Measurements from ENCODE around the gene POLK. TPM values are rescaled to one million over a fixed set of nuclear protein-coding genes. Genes with fewer than 3 reads are reported as not detected.

POLK gene
- total and polyA plus RNA-seq, 4 donors: 8.1 to 58.4 (median 27.2) TPM

- H3K9me3 ChIP-seq (ENCODE audit: control insufficient read depth, low read length): no peaks in the 10 kb centered on the region
- H3K4me1 ChIP-seq (ENCODE audit: control insufficient read depth in 1 of 2, insufficient read depth in 2 of 2, low read length in 2 of 2): no peaks in the 10 kb centered on the region
- H3K36me3 ChIP-seq (ENCODE audit: control insufficient read depth in 1 of 2, insufficient read depth in 2 of 2, low read length in 1 of 2): no peaks in the 10 kb centered on the region
- H3K4me3 ChIP-seq (ENCODE audit: low read length in 2 of 2): no peak overlapping the region
- no peaks in the 10 kb centered on the region for H3K27me3 ChIP-seq (ENCODE audit: control insufficient read depth in 1 of 2, insufficient read depth in 2 of 2, low read length in 1 of 2)
- intact Hi-C loops (cut with DNase I): no loop called here
- no peak for DNase-seq
- no peak overlapping the region for H3K27ac ChIP-seq (ENCODE audit: low read depth in 1 of 2, low read length in 2 of 2)
- no peak for ATAC-seq (ENCODE audit: low FRiP score)
- WGBS, 2 donors: 79 to 86% methylated on average over 2 of the region's 2 CpGs
These were observed 33.4 kb downstream of the POLK start for GRCh38 chr5:75545131-75545530.

- Histone ChIP-seq H3K4me3 (ENCODE audit: low read length in 2 of 2) (no peak overlapping the region), H3K27me3 (ENCODE audit: control insufficient read depth in 1 of 2, insufficient read depth in 2 of 2, low read length in 1 of 2) (no peaks in the 10 kb centered on the region), H3K36me3 (ENCODE audit: control insufficient read depth in 1 of 2, insufficient read depth in 2 of 2, low read length in 1 of 2) (no peaks in the 10 kb centered on the region), H3K9me3 (ENCODE audit: control insufficient read depth, low read length) (no peaks in the 10 kb centered on the region), H3K4me1 (ENCODE audit: control insufficient read depth in 1 of 2, insufficient read depth in 2 of 2, low read length in 2 of 2) (no peaks in the 10 kb centered on the region), H3K27ac (ENCODE audit: low read depth in 1 of 2, low read length in 2 of 2) (no peak overlapping the region)
- WGBS, 2 donors: 96 to 97% methylated on average over 6 of the region's 6 CpGs
- intact Hi-C loops (cut with DNase I): no loop called here
- no peak for DNase-seq
- no peak for ATAC-seq (ENCODE audit: low FRiP score)
These were observed 35.1 kb downstream of the POLK start for GRCh38 chr5:75546830-75547229.

GRCh38 chr5:75547812-75548211, 36.1 kb downstream of the POLK start:
- H3K4me1 ChIP-seq (ENCODE audit: control insufficient read depth in 1 of 2, insufficient read depth in 2 of 2, low read length in 2 of 2): no peaks in the 10 kb centered on the region
- no peaks in the 10 kb centered on the region for H3K36me3 ChIP-seq (ENCODE audit: control insufficient read depth in 1 of 2, insufficient read depth in 2 of 2, low read length in 1 of 2)
- H3K4me3 ChIP-seq (ENCODE audit: low read length in 2 of 2): no peak overlapping the region
- no peaks in the 10 kb centered on the region for H3K27me3 ChIP-seq (ENCODE audit: control insufficient read depth in 1 of 2, insufficient read depth in 2 of 2, low read length in 1 of 2)
- no peak overlapping the region for H3K27ac ChIP-seq (ENCODE audit: low read depth in 1 of 2, low read length in 2 of 2)
- DNase-seq: no peak
- no peak for ATAC-seq (ENCODE audit: low FRiP score)
- WGBS, 2 donors: 96 to 97% methylated on average over 3 of the region's 3 CpGs
- intact Hi-C loops (cut with DNase I): no loop called here
- H3K9me3 ChIP-seq (ENCODE audit: control insufficient read depth, low read length): no peaks in the 10 kb centered on the region

GRCh38 chr5:75550597-75550996, 38.9 kb downstream of the POLK start:
- DNase-seq (no peak), ATAC-seq (ENCODE audit: low FRiP score) (no peak)
- WGBS, 2 donors: 97 to 99% methylated on average over 1 of the region's 1 CpG
- H3K4me3 ChIP-seq (ENCODE audit: low read length in 2 of 2): no peak overlapping the region
- peaks cover 0 to 2% of the 10 kb centered on the region in 2 donors for H3K36me3 ChIP-seq (ENCODE audit: control insufficient read depth in 1 of 2, insufficient read depth in 2 of 2, low read length in 1 of 2)
- no peak overlapping the region for H3K27ac ChIP-seq (ENCODE audit: low read depth in 1 of 2, low read length in 2 of 2)
- no peaks in the 10 kb centered on the region for H3K4me1 ChIP-seq (ENCODE audit: control insufficient read depth in 1 of 2, insufficient read depth in 2 of 2, low read length in 2 of 2)
- intact Hi-C loops (cut with DNase I): no loop called here
- no peaks in the 10 kb centered on the region for H3K27me3 ChIP-seq (ENCODE audit: control insufficient read depth in 1 of 2, insufficient read depth in 2 of 2, low read length in 1 of 2)
- no peaks in the 10 kb centered on the region for H3K9me3 ChIP-seq (ENCODE audit: control insufficient read depth, low read length)

- DNase-seq: no peak
- intact Hi-C loops (cut with DNase I): no loop called here
These were observed 39.8 kb downstream of the POLK start for GRCh38 chr5:75551471-75551870.

GRCh38 chr5:75552764-75553163, 41.1 kb downstream of the POLK start:
- ATAC-seq (ENCODE audit: low FRiP score) (no peak), DNase-seq (no peak)
- 97 to 99% methylated on average over 2 of the region's 2 CpGs for whole genome bisulfite sequencing, 2 donors
- Histone ChIP-seq H3K4me3 (ENCODE audit: low read length in 2 of 2) (no peak overlapping the region), H3K27me3 (ENCODE audit: control insufficient read depth in 1 of 2, insufficient read depth in 2 of 2, low read length in 1 of 2) (no peaks in the 10 kb centered on the region), H3K36me3 (ENCODE audit: control insufficient read depth in 1 of 2, insufficient read depth in 2 of 2, low read length in 1 of 2) (peaks cover 0 to 2% of the 10 kb centered on the region in 2 donors), H3K27ac (ENCODE audit: low read depth in 1 of 2, low read length in 2 of 2) (no peak overlapping the region), H3K4me1 (ENCODE audit: control insufficient read depth in 1 of 2, insufficient read depth in 2 of 2, low read length in 2 of 2) (no peaks in the 10 kb centered on the region), H3K9me3 (ENCODE audit: control insufficient read depth, low read length) (no peaks in the 10 kb centered on the region)
- intact Hi-C loops (cut with DNase I): no loop called here

More at GRCh38 chr5:75551471-75551870, 39.8 kb downstream of the POLK start:
- Histone ChIP-seq H3K27ac (ENCODE audit: low read depth in 1 of 2, low read length in 2 of 2) (no peak overlapping the region), H3K27me3 (ENCODE audit: control insufficient read depth in 1 of 2, insufficient read depth in 2 of 2, low read length in 1 of 2) (no peaks in the 10 kb centered on the region), H3K36me3 (ENCODE audit: control insufficient read depth in 1 of 2, insufficient read depth in 2 of 2, low read length in 1 of 2) (peaks cover 0 to 2% of the 10 kb centered on the region in 2 donors), H3K4me3 (ENCODE audit: low read length in 2 of 2) (no peak overlapping the region), H3K4me1 (ENCODE audit: control insufficient read depth in 1 of 2, insufficient read depth in 2 of 2, low read length in 2 of 2) (no peaks in the 10 kb centered on the region), H3K9me3 (ENCODE audit: control insufficient read depth, low read length) (no peaks in the 10 kb centered on the region)
- 72 to 80% methylated on average over 3 of the region's 3 CpGs for WGBS, 2 donors
- ATAC-seq (ENCODE audit: low FRiP score): no peak

- DNase-seq (no peak), ATAC-seq (ENCODE audit: low FRiP score) (no peak)
- intact Hi-C loops (cut with DNase I): no loop called here
- H3K9me3 ChIP-seq (ENCODE audit: control insufficient read depth, low read length): no peaks in the 10 kb centered on the region
- 98 to 100% methylated on average over 1 of the region's 1 CpG for WGBS, 2 donors
- peaks cover 0 to 2% of the 10 kb centered on the region in 2 donors for H3K36me3 ChIP-seq (ENCODE audit: control insufficient read depth in 1 of 2, insufficient read depth in 2 of 2, low read length in 1 of 2)
- H3K4me3 ChIP-seq (ENCODE audit: low read length in 2 of 2): no peak overlapping the region
- no peak overlapping the region for H3K27ac ChIP-seq (ENCODE audit: low read depth in 1 of 2, low read length in 2 of 2)
- no peaks in the 10 kb centered on the region for H3K4me1 ChIP-seq (ENCODE audit: control insufficient read depth in 1 of 2, insufficient read depth in 2 of 2, low read length in 2 of 2)
- no peaks in the 10 kb centered on the region for H3K27me3 ChIP-seq (ENCODE audit: control insufficient read depth in 1 of 2, insufficient read depth in 2 of 2, low read length in 1 of 2)
These were observed 41.7 kb downstream of the POLK start for GRCh38 chr5:75553358-75553757.

- 98 to 100% methylated on average over 1 of the region's 1 CpG for WGBS, 2 donors
- Histone ChIP-seq H3K27me3 (ENCODE audit: control insufficient read depth in 1 of 2, insufficient read depth in 2 of 2, low read length in 1 of 2) (no peaks in the 10 kb centered on the region), H3K36me3 (ENCODE audit: control insufficient read depth in 1 of 2, insufficient read depth in 2 of 2, low read length in 1 of 2) (peaks cover 0 to 2% of the 10 kb centered on the region in 2 donors), H3K4me3 (ENCODE audit: low read length in 2 of 2) (no peak overlapping the region), H3K9me3 (ENCODE audit: control insufficient read depth, low read length) (no peaks in the 10 kb centered on the region), H3K27ac (ENCODE audit: low read depth in 1 of 2, low read length in 2 of 2) (no peak overlapping the region), H3K4me1 (ENCODE audit: control insufficient read depth in 1 of 2, insufficient read depth in 2 of 2, low read length in 2 of 2) (no peaks in the 10 kb centered on the region)
- ATAC-seq (ENCODE audit: low FRiP score): no peak
- intact Hi-C loops (cut with DNase I): loop anchor here in 1 of 2 donors (5.0 kb wide), 1 partner anchor 46 kb away; the partner anchor contains the start of genes CERT1 and POLK
- no peak for DNase-seq
These were observed 46.5 kb downstream of the POLK start for GRCh38 chr5:75558221-75558620.

GRCh38 chr5:75558981-75559632, 47.4 kb downstream of the POLK start:
- Histone ChIP-seq H3K27me3 (ENCODE audit: control insufficient read depth in 1 of 2, insufficient read depth in 2 of 2, low read length in 1 of 2) (no peaks in the 10 kb centered on the region), H3K9me3 (ENCODE audit: control insufficient read depth, low read length) (no peaks in the 10 kb centered on the region), H3K27ac (ENCODE audit: low read depth in 1 of 2, low read length in 2 of 2) (no peak overlapping the region), H3K4me1 (ENCODE audit: control insufficient read depth in 1 of 2, insufficient read depth in 2 of 2, low read length in 2 of 2) (no peaks in the 10 kb centered on the region), H3K36me3 (ENCODE audit: control insufficient read depth in 1 of 2, insufficient read depth in 2 of 2, low read length in 1 of 2) (no peaks in the 10 kb centered on the region), H3K4me3 (ENCODE audit: low read length in 2 of 2) (no peak overlapping the region)
- WGBS, 2 donors: 6 to 9% methylated on average over 4 of the region's 4 CpGs
- ATAC-seq (ENCODE audit: low FRiP score) (peak; percentile 62), DNase-seq (no peak)
- intact Hi-C loops (cut with DNase I): loop anchor here in 1 of 2 donors (5.0 kb wide), 1 partner anchor 47 kb away; the partner anchor contains the start of genes CERT1 and POLK
